Superior temporal gyrus (tissue), 1 donor: ENCODE results near the gene TMEM119.

Experiments
- DNase-seq: peaks from one replicate; pipeline ENCODE4 v3.0.0-alpha.2; 2016; ENCODE audit errors: extremely low spot score

TMEM119 gene, protein sequence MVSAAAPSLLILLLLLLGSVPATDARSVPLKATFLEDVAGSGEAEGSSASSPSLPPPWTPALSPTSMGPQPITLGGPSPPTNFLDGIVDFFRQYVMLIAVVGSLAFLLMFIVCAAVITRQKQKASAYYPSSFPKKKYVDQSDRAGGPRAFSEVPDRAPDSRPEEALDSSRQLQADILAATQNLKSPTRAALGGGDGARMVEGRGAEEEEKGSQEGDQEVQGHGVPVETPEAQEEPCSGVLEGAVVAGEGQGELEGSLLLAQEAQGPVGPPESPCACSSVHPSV

GRCh38 chr12:108597559-108598471 is at the start of gene TMEM119:
Gene TMEM119 (minus strand): TSS chr12:108598084. CDS start chr12:108592383, 5,701 bp downstream.
- DNase-seq, result no peak

GRCh38 chr12:108646600-108647579 is 49.0 kb upstream of the TMEM119 start:
- no peak for DNase-seq

GRCh38 chr12:108645686-108646599 is 48.1 kb upstream of the TMEM119 start:
- DNase-seq, result no peak

DNA sequence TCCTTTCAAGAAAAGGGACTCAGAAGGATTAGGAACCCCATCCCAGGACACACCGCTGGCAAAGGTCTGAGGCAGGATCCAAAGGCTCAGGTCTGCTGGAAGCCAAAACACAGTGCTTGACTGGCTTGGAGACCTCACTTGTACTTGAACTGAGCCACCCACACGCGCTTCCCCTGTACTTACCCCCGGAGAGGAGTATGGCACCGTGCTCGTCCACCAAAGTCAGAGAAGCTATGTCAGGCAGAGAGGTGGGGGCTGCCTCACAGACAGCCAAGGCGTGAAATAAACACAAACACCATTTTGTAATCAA is 46.9 kb upstream of the TMEM119 start:
- no peak for DNase-seq

- no peak for DNase-seq
Observed at GRCh38 chr12:108643941-108644810, 46.3 kb upstream of the TMEM119 start.

DNA sequence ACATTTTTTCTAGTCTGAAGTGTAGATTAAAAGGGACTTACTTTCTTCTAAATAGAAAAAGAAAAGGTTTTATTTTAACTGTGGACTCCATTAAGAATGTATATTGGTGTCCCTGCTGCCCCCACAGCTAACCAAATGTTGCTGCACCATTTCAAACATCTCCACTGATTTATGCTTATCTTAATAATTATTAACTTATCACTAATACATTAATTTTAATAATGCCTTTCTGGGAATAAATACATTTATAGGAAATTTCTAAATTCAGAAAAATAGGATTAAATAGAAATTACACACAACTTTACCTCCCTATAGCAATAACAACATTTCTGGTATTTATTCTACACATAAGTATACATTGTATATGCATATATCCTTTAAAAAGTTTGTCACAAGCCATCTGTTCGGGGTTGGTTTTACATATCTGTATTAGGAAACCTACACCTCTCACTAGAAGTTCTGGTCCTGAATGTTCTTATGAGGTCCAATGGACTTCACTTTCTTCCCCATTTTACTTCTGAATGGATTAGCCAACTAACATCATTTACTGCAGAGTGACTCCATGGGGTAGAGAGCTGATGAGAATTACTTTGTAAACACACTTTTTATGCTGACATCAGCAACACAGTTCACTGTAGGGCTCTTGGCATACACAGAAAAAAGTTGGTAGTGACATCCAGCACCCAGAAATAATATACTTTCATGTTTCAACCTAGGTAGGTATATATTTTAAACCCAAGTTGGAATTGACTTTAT is 45.2 kb upstream of the TMEM119 start:
- no peak for DNase-seq

GRCh38 chr12:108642269-108642870 is 44.5 kb upstream of the TMEM119 start:
- no peak for DNase-seq

- no peak for DNase-seq
Observed at GRCh38 chr12:108641446-108642268, 43.8 kb upstream of the TMEM119 start.

DNA sequence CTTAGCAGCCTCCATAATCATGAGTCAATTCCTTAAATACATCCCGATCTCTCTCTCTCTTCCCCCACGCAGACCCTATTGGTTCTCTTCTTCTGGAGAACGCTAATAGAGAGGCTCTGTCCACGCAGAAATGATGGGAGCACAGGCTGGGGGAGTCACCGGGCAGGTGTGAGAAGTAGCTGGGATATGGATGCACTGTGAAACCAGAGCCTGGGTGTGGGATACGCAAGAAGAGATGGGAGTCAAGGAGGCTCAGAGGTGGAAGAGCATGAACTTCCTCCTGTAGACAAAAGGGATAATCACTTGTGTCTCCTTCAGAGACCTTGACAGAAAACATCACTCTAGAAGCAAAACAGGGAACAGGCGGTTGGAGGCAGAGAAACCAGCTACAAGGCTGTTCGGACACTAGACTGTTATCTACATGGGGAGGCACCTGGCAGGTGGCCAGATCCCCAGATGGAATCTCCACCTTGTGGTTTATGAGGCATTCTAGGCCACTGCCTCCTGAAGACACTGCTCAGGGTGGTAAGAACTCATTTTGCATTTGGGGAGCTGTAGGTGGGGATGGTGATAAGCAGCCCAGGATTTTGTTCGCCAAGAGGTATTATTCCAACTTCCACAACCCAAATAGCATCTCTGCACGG is 43.0 kb upstream of the TMEM119 start:
- no peak for DNase-seq

- DNase-seq, result no peak
Observed at GRCh38 chr12:108638997-108639822, 41.3 kb upstream of the TMEM119 start.

GRCh38 chr12:108638141-108638827 is 40.4 kb upstream of the TMEM119 start:
- DNase-seq, result peak; percentile 81

DNA sequence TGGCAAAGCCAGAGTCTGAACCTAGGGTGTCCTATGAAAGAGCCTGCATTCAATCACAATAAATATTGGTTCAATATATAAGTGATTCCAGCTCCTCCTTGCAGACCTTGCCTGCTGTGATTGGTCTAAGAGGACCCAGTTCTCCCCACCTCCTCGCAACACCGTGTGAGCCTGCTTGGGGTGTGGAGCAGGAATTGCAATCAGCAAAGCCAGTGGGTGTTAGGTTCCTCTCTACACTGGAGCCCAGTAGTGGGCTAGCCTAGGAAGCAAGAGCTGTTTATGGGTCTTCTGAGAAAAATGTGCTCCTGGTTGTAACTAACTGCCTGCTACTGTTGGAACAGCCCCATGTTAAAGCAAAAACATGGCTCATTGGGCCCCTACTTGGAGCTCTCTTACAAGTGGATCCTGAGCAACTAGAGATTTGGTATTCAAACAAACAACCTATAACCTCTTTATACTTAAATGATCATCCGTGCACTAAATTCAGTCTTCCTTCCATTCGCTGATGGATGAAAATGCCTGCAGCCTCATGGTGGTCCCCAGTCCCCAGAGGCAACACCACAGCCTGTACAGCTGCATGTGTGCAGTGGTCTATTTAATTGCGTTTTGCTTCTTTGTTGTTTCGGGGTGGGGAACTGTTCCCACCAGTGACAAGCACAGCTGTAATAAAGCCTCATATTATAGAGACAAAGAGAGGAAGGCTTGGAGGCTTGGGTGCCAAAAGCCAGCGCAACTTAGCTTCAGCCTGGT is 39.5 kb upstream of the TMEM119 start:
- no peak for DNase-seq

DNA sequence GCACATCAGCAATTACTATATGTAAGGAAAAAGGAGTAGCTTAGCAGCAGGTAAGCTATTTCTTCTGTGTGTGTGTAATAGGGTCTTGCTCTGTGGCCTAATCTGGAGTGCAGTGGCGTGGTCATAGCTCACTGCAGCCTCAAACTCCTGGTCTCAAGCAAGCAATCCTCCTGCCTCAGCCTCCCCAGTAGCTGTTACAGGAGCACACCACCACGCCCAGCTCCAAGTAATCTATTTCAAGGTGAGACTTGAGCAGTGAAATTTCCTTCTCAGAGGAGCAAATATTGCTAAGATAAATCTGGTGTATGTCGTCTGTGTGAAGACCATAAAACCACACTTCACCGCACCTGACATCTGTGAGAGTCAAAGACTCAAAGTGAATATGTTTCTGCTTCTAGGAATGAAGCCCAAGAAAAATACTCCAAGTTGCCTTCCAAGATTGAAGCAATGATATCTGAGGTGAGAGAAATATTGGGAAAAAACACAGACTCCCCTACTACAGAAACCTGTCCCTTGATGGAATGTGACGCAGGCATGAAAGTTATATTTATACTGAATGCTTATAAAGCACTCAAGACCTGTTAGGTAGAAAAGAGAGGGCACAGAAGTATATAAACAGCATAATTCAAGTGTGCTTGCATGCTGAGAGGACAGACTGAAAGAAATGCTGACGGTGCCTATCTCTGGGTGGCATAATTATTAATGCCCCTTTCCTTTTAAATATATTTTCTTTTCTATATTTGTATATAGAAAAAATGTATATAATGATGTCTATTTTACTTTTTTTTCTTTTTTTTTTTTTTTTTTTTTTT is 38.3 kb upstream of the TMEM119 start:
- DNase-seq, result no peak
